GF-D8 (cell line): ENCODE results near the gene HTR2B.
"Not testable (repeated sequence)": the region's sequence is repeated elsewhere in the genome, so short reads cannot be mapped to it uniquely, and the experiment has no call there.

ENCODE experiments used
- DNase-seq: peaks from one replicate; lab custom pipeline; 2025; lab: John Stamatoyannopoulos, UW

Gene HTR2B

DNA sequence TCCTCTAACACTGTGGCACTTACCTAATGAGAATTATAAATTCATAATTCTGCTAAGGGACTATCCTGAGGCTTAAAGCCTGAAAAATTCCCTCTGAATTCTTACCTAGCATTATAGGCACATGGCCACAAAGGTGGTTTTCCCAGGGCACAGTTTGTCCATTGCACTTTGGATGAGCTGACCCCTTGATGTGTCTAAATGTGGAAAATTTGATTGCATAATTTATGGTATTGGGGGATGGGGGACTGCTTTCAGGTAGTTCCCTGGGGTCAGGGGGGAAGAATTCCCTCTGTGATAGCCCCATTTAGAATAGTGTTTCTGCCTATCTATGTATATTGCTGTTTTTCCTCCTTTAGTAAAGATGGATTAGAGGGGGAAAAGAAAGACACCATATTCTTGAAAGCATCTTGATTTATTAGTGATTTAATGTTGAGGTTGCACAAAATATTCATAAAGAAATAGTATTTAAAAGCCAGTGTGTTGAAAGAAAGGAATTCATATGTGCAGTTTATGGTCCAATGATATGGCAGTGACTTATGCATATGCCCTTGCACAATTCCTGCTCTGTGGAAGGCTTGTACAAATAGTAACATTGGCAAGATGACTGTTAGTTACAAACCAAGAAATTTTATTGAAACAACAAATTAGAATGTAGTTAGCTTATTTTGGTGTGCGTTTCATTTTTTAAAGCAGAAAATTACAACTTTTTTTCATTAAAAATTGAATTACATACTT is 8.7 kb upstream of the HTR2B start:
- no peak for DNase-seq

DNA sequence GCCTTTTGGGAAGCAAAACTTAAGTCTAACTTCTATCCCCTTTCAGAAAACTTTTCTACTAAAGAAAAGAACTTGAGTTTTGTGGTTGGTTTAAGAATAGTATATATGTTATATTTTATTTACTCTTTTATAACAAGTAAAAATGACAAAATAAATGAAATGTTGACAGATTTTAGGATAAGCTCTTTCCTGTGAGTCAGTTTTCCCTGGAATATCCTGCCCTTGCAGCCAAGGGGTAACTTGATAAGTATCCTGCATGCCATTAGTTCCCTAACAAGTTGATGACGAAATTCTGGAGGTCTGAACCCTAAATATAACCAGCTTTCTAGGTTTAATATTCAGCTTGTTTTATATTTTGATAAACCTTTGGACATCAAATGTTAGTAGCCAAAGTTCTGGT is 7.3 kb upstream of the HTR2B start:
- DNase-seq: no peak

DNA sequence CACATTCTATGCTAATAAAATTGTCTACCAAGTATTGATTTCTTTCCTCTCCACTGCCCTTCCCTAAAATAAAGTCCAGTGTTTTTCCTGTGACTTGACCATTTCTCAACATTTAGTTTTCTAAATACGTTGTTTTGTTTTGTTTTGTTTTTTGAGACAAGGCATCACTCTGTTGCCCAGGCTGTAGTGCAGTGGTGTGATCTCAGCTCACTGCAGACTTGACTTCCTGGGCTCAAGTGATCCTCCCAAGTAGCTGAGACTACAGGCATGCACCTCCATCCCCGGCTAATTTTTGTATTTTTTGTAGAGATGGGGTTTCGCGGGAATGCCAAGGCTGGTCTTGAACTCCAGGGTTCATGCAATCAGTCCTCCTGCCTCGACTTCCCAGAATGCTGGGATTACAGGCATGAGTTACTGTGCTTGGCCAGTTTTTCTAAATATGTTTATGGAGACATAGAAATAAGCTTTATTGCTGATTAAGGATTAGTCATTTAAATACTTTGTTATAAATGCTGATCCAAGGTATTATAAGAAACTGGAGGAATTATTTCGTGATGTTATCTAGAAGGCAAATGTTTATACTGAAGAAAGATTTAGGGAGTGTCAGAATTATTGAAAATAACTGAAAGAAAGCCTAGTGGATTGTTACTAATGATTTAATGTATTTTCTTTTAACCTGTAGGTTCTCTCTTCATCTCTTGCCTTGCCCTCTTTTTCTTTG is 5.7 kb upstream of the HTR2B start:
- no peak for DNase-seq

DNA sequence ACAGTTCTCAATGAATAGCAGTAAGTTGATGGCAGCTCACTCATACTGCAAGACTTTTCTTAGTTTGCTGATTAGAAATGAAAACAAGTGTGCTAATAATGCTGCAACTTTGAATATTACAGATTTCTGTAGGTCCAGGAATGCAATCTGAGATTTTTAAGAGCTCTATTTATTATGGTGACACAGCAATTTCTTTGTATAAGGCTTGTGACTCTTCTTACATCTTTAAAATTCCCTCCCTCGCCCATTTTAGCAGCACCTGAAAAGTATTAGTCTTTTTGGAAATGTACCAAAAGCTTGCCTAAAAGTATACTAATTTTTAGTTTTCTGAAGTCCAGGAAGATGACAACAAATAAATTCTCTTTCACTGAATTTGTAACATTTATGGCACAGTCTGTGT is 4.4 kb upstream of the HTR2B start:
- no peak for DNase-seq

DNA sequence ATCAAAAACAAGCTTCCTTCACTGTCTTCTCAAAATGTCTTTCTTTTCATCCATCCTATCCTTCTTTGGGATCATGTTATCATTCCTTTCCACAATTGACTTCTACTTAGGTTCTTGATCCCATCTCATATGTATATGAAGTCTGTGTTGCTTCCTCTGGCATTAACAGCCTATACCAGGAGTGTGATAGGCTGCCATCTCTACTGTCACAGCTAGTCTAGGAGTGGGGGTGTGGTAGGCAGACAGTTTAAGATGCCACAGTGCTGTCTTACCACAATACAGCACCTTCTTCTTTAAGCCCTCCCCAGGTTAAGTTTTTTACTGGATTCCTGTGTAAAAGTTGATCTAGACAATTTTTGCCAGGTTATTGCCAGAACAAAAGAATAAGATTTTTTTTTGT is 3.7 kb upstream of the HTR2B start:
- no peak for DNase-seq

DNA sequence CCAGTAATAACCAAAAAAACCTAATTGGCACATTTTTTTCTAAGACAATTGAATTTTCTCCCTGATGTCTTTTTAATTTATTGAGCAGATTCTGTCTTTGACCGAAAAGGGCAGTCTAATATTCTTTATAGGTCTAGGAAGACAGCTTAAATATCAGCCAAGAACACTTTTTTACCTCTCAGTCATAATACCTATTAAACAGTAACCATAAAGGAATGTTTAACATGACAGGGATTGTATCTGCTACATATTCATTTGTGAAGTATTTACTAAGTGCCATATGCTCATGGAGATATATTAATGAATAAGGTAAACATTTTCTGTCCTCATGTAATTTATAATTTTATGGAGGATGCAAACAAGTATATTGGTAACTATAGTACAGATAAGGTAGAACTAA is 3.1 kb upstream of the HTR2B start:
- no peak for DNase-seq

DNA sequence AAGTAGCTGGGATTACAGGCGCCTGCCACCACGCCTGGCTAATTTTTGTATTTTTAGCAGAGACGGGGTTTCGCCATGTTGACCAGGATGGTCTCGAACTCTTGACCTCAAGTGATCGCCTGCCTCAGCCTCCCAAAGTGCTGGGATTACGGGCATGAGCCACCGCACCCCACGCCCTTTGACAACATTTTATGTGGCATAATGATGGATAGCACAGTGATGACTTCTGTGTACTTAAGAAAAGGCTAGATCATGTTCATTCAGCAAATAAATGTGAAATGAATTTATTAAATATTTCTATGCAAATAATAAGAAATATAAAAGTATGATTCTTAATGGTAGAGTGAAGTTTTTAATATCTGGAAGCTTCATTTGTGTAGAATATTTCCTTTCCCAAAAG is 2.6 kb upstream of the HTR2B start:
- no peak for DNase-seq

DNA sequence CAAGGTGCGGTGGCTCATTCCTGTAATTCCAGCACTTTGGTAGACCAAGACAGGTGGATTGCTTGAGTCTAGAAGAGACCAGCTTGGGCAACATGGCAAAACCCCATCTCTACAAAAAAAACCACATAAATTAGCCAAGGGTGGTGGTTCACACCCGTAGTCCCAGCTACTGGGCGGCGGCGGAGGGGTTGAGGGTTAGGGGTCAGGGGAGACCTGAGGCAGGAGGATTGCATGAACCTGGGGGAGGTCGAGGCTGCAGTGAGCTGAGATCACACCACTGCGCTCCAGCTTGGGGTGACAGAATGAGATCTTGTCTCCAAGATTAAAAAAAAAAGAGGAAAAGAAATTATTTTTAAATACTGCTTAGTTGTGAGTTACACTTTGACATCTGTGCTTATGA is 1.3 kb upstream of the HTR2B start:
- no peak for DNase-seq

DNA sequence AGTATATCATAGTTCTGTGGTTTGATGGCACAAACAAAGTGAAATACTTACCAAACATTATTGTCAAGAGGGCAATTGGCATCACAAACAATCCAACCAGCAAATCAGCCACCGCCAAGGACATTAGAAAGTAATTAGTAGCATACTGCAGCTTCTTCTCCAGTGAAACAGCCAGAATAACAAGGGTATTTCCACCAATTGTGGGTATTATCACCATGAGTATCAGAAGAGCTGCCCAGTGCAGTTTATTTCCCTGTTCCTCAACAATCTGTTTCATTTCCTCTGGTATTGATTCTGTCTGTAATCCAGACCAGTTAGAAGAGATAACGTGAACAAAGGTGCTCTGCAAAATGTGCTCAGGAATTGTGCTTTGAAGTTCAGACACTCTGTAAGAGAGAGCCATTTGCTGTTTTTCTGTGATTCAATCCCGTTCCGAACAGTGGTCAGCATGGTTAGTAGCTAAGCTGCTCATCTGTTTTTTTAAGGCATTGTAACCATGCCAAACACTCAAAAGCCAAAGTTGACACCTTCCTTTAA is 1.4 kb downstream of the HTR2B start:
- DNase-seq: no peak

DNA sequence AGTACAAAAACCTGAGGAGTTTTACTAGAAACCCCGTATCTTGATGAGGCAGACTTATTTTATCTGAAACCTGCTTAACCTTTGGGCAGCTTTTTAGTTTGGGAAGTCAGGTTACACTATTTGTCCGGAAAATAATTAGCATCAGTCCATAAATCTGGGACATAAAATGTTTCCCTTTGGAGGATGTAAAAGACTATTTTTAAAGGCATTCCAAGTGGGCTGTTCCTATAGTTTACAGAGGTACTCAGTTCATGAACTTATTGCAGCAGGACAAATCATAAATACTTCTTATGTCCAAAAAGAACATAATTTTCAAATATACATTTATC is 6.3 kb downstream of the HTR2B start:
- no peak for DNase-seq

DNA sequence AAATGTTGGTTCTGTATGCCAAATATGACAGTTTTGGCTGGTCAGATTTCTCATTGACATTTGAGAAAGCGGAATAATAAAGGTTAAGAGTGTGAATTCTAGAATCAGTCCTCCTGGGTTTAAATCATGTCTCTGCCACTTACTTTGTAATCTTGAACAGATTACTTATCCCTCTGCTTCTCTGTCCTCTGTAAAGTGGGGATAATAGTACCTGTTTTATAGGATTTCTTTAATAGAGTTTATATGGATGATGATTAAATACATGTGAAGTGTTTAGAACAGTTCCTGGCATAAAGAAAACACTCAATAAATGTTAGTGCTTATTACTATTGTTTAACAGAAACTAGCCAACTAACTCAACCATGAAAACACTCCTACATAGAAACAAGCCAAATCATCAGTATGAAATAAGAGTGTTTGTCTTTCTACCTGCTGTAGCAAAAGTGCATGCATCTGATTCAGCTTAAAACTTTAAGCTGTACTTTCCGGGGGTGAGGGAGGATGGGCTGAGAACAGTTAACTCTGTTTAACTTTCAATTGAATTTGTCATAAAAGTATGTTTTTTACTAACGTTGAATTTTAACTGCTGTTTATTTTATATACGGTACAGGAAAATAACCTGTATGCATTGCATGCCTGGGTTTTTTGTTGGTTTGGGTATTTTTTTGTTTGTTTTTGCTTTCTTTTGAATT is 6.8 kb downstream of the HTR2B start:
- no peak for DNase-seq

DNA sequence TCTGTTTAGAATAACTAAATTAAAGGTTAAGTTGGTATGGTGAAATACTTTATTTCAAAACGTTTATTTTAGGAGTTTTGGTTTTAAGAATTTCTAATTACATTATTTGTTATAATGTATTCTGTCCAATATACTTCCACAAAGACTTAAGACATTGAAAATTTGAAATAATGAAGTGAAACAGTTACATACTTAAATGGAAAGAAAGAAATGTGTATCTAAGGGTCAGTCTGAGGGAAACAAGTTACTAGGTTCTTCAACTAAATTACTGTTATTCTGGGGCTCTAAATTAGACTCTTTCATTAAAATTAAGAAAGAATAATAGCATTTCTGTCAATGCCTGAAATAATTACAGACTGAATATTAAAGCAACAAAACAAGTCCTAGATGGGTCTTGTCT is 7.7 kb downstream of the HTR2B start:
- DNase-seq: no peak

DNA sequence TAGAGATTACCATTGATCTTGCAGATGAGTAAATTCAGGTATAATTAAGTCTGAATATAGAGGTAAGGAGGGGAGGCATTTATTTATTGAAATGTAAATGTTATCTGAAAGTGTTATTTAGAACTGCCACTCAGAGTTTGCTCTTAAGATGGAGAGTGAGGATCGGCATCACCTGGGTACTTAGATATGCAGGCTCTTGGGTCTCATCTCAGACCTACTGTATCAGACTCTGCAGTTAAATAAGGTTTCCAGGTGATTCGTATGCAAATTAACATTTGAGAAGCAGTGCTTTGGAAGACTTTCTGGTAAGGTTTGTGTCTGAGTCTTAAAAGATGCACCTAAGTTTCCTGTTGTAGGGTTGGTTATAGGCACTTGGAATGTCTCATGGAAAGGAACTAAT is 9.2 kb downstream of the HTR2B start:
- no peak for DNase-seq

DNA sequence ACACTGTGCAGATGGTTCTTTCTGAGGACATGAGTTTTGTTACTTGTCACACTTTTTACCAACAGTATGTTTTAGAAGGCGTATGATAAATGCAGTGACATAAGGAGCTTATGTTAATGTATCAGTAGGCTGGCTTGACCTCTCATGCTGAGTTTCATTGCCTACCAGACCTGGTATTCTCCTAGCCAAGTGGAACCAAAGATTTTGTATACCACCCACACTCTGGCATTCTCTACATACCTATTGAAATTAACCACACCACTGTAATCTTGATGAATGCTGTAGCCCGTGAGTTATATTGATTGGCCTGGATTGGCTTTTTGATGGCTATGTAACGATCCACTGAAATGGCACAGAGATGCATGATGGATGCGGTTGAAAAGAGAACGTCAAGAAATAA is 11.4 kb downstream of the HTR2B start:
- no peak for DNase-seq

DNA sequence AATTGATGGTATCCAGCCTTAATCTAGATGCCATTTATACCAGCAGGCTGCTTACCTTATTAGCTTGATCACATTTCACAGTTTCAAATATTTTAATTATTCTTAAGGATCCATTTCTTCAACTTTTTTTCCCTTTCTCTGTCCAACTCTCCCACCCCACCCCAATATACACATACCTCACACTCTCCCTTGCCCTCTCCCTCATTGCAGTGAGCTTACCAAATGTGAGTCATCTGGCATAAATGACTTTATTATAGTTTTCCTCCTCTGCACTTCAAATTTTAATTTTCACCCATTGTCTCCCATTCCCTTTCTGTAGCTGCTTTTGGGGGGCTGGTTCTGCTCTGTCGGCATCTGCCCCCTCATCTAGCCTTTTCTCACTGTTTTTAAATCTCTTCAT is 12.9 kb downstream of the HTR2B start:
- DNase-seq: no peak

DNA sequence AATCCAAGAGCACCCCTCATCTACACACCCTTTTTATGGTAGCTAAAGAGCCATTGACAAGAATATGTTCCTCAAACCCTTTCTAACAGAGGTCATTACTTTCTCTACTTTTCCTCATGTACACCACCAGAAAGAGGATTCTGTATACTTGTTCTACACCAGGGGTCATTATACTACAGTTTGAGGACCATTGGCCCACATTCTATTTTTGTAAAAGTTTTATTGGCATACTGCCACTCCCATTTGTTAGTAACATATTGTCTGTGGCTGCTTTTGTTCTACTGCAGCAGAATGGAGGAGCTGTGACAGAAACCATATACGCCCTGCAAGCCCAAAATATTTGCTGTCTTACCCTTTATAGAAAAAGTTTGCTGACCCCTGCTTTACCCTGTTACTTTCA is 14.3 kb downstream of the HTR2B start:
- DNase-seq: no peak

DNA sequence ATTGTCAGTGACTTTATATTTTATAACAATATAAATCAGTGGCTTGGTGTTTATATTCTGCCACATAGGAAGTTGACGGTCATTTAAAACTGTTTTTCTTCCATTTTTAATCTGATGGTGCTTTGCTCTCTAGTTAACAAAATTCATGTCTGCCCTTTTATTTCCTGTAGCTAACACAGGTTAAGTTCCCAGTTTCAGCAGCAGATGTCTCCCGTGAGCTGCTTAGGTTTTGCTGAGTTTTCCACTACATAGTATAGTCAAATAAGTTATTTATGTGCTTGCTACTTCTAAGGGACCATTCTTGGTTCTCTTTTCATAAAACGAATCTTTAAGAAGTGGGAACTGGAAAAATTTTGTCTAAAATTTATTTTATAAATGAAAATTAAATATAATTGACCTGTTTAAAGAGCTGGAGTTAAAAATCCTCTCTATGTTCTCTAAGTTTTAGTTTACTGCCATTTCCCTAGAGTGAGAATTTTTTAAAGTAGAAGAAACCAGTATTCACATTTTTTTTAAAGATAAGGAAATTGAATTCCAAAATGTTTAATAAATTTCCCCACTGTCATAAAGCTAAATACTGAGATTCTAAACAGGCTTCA is 20.6 kb downstream of the HTR2B start:
- DNase-seq: peak; percentile 20

DNA sequence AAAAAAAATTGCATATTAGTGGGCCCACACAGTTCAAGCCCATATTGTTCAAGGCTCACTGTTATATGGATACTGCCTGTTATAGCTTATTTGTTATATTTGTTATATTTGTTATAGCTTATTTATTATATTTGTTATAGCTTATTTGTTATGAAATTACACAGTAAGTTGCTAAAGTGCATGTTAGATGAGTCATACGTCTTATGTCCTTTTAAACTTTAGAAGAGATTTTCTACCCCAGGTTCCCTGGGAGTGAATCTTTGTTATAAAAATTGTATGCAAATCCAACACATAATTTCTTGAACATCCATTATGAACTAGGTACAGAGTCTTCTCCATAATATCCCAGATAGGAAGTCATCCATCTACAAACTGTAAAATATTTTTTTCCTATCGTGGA is 22.1 kb downstream of the HTR2B start:
- no peak for DNase-seq

DNA sequence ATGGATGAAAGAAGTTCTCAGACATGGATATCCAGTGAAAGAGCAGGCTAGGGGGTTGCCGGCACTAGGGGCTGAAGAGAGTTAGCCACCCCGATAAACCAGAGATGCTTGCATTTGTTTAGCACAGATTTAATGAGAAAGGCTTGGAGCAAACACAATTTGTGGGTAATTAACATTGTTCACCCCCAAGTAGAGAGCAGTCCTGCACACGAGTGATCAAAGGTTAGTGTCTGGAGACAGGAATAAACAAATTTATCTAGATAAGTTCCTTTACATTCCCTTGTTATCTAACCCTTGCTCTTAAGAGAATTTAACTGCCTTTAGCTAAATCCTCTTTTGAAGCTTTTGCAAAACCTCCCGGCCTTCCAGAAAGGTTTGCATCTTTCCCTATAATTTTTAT is 23.9 kb downstream of the HTR2B start:
- no peak for DNase-seq

DNA sequence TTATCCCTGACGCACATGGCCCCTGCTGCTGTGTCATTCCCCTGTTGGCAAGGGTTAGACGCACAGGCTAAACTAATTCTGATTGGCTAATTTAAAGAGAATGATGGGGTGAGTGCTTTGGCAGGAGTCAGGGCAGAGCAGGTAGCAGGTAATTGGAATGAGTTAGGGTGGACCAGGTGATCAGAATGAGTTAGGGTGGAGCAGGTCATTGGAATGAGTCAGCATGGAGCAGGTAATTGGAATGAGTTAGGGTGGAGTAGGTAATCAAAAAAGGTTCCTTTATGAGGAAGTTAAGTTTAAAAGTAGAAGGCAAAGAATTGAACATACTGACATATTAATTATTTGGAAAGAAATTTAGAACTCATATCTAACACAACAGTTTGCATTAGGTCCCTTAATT is 24.5 kb downstream of the HTR2B start:
- DNase-seq: not testable (repeated sequence)

DNA sequence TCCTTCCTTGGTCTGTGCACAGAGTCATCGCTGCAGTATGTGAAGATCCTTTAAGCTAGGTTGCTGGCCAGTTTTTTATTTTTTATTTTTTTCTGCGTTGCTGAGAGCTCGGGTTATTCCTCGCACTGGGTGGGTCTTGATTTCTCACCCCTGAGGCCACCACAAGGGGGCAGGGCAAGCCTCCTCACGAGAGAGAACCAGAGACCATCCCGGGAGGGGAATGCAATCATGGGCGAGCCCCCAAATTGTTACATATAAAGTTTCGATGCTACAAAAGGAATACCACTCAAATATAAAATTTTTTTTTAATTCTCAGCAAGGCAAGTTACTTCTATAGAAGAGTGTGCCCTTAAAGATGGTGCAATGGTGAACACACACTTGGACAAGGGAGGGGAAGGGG is 24.9 kb downstream of the HTR2B start:
- DNase-seq: no peak

DNA sequence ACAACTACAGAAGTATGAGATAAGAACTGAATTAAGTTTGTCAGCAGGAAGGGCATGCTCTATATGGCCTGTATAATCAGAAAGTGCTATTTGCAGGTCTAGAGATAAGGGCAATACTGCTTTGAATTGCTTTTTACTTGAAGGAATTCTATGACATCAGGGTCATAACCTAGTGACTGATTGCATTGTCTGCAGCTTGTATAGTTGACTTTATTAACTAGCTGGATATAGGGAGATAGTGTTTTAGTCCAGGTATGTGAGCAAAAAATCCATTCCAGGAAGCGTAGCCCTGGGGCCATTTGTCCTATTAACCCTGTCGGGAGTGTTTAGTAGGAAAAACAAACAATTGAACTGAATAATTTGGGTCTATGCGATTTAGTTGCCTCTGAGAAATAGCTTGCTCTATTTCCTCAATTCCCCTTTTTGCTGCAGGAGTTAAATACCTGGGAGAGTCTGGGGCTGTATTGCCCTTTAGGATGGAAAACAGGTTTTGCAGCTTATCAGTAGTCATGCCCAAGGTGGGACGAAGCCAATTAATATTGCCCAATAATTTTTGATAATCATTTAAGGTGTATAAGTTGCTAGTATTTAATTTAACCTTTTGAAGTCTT is 30.0 kb downstream of the HTR2B start:
- no peak for DNase-seq
